ENCODE results near the gene NEAT1.

The NEAT1 gene

GRCh38 chr11:65401073-65401802 is 21.4 kb upstream of the NEAT1 start:
- no peak overlapping the region for H3K9ac ChIP-seq (ENCODE audit: low read length)

GRCh38 chr11:65401803-65402248 is 20.8 kb upstream of the NEAT1 start:
- Histone ChIP-seq H3K9me3 (ENCODE audit: insufficient read depth, low read length) (no peaks in the 10 kb centered on the region), H3K9ac (ENCODE audit: low read length) (no peak overlapping the region), H3K27me3 (ENCODE audit: low read depth, low read length) (no peaks in the 10 kb centered on the region), H3K79me2 (ENCODE audit: low read length) (no peaks in the 10 kb centered on the region), H3K4me2 (ENCODE audit: low read length) (no peak overlapping the region), H4K20me1 (ENCODE audit: insufficient read depth, low read length) (peaks cover 2% of the 10 kb centered on the region; the same call in 1 of the 2 replicates), H2AFZ (ENCODE audit: low read depth, low read length) (no peak overlapping the region), H3K4me1 (ENCODE audit: low read length) (peaks cover 19% of the 10 kb centered on the region), H3K36me3 (replicated peaks; ENCODE audit: low read depth, low read length) (peaks cover 37% of the 10 kb centered on the region), H3K27ac (ENCODE audit: low read length) (no peak overlapping the region), H3K4me3 (ENCODE audit: low read length) (no peak overlapping the region)
- TF ChIP-seq CTCF (IDR thresholded peaks at IDR 0.05; ENCODE audit: low read depth, low read length) (no peak), EZH2phosphoT487 (IDR thresholded peaks at IDR 0.05; ENCODE audit: low read depth) (no peak)

More at GRCh38 chr11:65401073-65401802, 21.4 kb upstream of the NEAT1 start:
- H3K4me3 ChIP-seq (ENCODE audit: low read length): no peak overlapping the region
- TF ChIP-seq EZH2phosphoT487 (IDR thresholded peaks at IDR 0.05; ENCODE audit: low read depth): no peak
- TF ChIP-seq CTCF (IDR thresholded peaks at IDR 0.05; ENCODE audit: low read depth, low read length): no peak
- no peak overlapping the region for H3K4me2 ChIP-seq (ENCODE audit: low read length)
- H3K9me3 ChIP-seq (ENCODE audit: insufficient read depth, low read length): no peaks in the 10 kb centered on the region
- H2AFZ ChIP-seq (ENCODE audit: low read depth, low read length): no peak overlapping the region
- H4K20me1 ChIP-seq (ENCODE audit: insufficient read depth, low read length): peaks cover 2% of the 10 kb centered on the region; the same call in 1 of the 2 replicates
- H3K27me3 ChIP-seq (ENCODE audit: low read depth, low read length): no peaks in the 10 kb centered on the region
- peaks cover 36% of the 10 kb centered on the region for H3K36me3 ChIP-seq (replicated peaks; ENCODE audit: low read depth, low read length)
- H3K79me2 ChIP-seq (ENCODE audit: low read length): no peaks in the 10 kb centered on the region
- peaks cover 19% of the 10 kb centered on the region for H3K4me1 ChIP-seq (ENCODE audit: low read length)
- H3K27ac ChIP-seq (ENCODE audit: low read length): no peak overlapping the region

GRCh38 chr11:65402790-65403189 is 19.8 kb upstream of the NEAT1 start:
- TF ChIP-seq EZH2phosphoT487 (IDR thresholded peaks at IDR 0.05; ENCODE audit: low read depth) (no peak), CTCF (IDR thresholded peaks at IDR 0.05; ENCODE audit: low read depth, low read length) (no peak)

GRCh38 chr11:65403607-65404121 is 18.9 kb upstream of the NEAT1 start:
- Histone ChIP-seq H3K27ac (ENCODE audit: low read length) (peak overlapping the region; percentile 80), H3K9ac (ENCODE audit: low read length) (peak overlapping the region; percentile 33; the same call in 1 of the 2 replicates), H3K9me3 (ENCODE audit: insufficient read depth, low read length) (no peaks in the 10 kb centered on the region), H3K4me1 (ENCODE audit: low read length) (peaks cover 32% of the 10 kb centered on the region), H3K4me2 (ENCODE audit: low read length) (peak overlapping the region; percentile 94), H3K36me3 (replicated peaks; ENCODE audit: low read depth, low read length) (peaks cover 39% of the 10 kb centered on the region), H4K20me1 (ENCODE audit: insufficient read depth, low read length) (no peaks in the 10 kb centered on the region; the same call in 1 of the 2 replicates), H3K27me3 (ENCODE audit: low read depth, low read length) (no peaks in the 10 kb centered on the region), H3K79me2 (ENCODE audit: low read length) (no peaks in the 10 kb centered on the region), H3K4me3 (ENCODE audit: low read length) (peak overlapping the region; percentile 35), H2AFZ (ENCODE audit: low read depth, low read length) (no peak overlapping the region)
- TF ChIP-seq CTCF (IDR thresholded peaks at IDR 0.05; ENCODE audit: low read depth, low read length): no peak
- TF ChIP-seq EZH2phosphoT487 (IDR thresholded peaks at IDR 0.05; ENCODE audit: low read depth): no peak

More at GRCh38 chr11:65402790-65403189, 19.8 kb upstream of the NEAT1 start:
- no peaks in the 10 kb centered on the region for H3K79me2 ChIP-seq (ENCODE audit: low read length)
- no peak overlapping the region for H2AFZ ChIP-seq (ENCODE audit: low read depth, low read length)
- H3K27ac ChIP-seq (ENCODE audit: low read length): no peak overlapping the region
- H3K4me2 ChIP-seq (ENCODE audit: low read length): no peak overlapping the region
- H4K20me1 ChIP-seq (ENCODE audit: insufficient read depth, low read length): no peaks in the 10 kb centered on the region; the same call in 1 of the 2 replicates
- H3K27me3 ChIP-seq (ENCODE audit: low read depth, low read length): no peaks in the 10 kb centered on the region
- H3K4me1 ChIP-seq (ENCODE audit: low read length): peaks cover 25% of the 10 kb centered on the region
- H3K9ac ChIP-seq (ENCODE audit: low read length): no peak overlapping the region
- no peak overlapping the region for H3K4me3 ChIP-seq (ENCODE audit: low read length)
- no peaks in the 10 kb centered on the region for H3K9me3 ChIP-seq (ENCODE audit: insufficient read depth, low read length)
- H3K36me3 ChIP-seq (replicated peaks; ENCODE audit: low read depth, low read length): peaks cover 38% of the 10 kb centered on the region
